OCI-LY3 (cell line): ENCODE results near the gene DDX51.

ENCODE experiments used
- H2AFZ ChIP-seq: fragments of 200-600, 300-600 bp; shearing (Covaris generic); 2 replicates; pipeline ENCODE4 v1.6.0; 2014; ENCODE audit warnings: antibody characterized with exemption, low read depth, low read length
- H3K27ac ChIP-seq: fragments of 200-600, 300-600 bp; sonication (generic); 2 replicates; pipeline ENCODE4 v1.5.1; 2014; ENCODE audit warnings: mild to moderate bottlenecking, low read length, moderate library complexity, mixed read lengths
- H3K27me3 ChIP-seq: fragments of 200-600, 300-600 bp; sonication (generic); 2 replicates; pipeline ENCODE4 v1.6.1; 2014; ENCODE audit warnings: low read depth, low read length, mixed read lengths
- H3K36me3 ChIP-seq: fragments of 200-600, 300-600 bp; sonication (generic); replicated peaks from 2 replicates; pipeline ENCODE3; 2014; ENCODE audit warnings: low read depth, low read length, mixed read lengths
- H3K4me1 ChIP-seq: fragments of 300-600, 200-600 bp; sonication (generic); 2 replicates; pipeline ENCODE4 v1.6.1; 2014; ENCODE audit warnings: low read length, mixed read lengths
- H3K4me2 ChIP-seq: fragments of 200-600, 300-600 bp; sonication (generic); 2 replicates; pipeline ENCODE4 v1.6.1; 2014; ENCODE audit warnings: low read length, mixed read lengths
- H3K4me3 ChIP-seq: fragments of 300-600, 200-600 bp; sonication (generic); 2 replicates; pipeline ENCODE4 v1.5.1; 2014; ENCODE audit warnings: antibody characterized with exemption, mild to moderate bottlenecking, low read length, moderate library complexity
- H3K79me2 ChIP-seq: fragments of 300-600, 200-600 bp; shearing (Covaris generic); 2 replicates; pipeline ENCODE4 v1.6.1; 2014; ENCODE audit warnings: mild to moderate bottlenecking, low read length, mixed read lengths
- H3K9ac ChIP-seq: fragments of 300-600, 200-600 bp; shearing (Covaris generic); 2 replicates; pipeline ENCODE4 v1.6.0; 2014; ENCODE audit warnings: mild to moderate bottlenecking, low read length, moderate library complexity
- H3K9me3 ChIP-seq: fragments of 200-600, 300-600 bp; shearing (Covaris generic); 2 replicates; pipeline ENCODE4 v1.6.1; 2014; ENCODE audit warnings: low read length, mixed read lengths; ENCODE audit not compliant: insufficient read depth
- H4K20me1 ChIP-seq: fragments of 200-600, 300-600 bp; sonication (generic); 2 replicates; pipeline ENCODE4 v1.6.1; 2016; ENCODE audit warnings: low read length, mixed read lengths; ENCODE audit not compliant: insufficient read depth
- CTCF ChIP-seq: fragments of 200-600, 300-600 bp; sonication (generic); IDR thresholded peaks from 2 replicates; pipeline ENCODE4 v1.5.1; 2014; ENCODE audit warnings: antibody characterized with exemption, low read length, low read depth
- EZH2phosphoT487 ChIP-seq: fragments of 200-600 bp; shearing (Covaris generic); IDR thresholded peaks from 2 replicates; pipeline ENCODE4 v1.6.1; 2018; ENCODE audit warnings: antibody characterized with exemption, mixed run types, low read depth

The DDX51 gene

GRCh38 chr12:132176385-132176919, 32.3 kb upstream of the DDX51 start:
- H3K27me3 ChIP-seq: no peaks in the 10 kb centered on the region

GRCh38 chr12:132175496-132176384, 31.6 kb upstream of the DDX51 start:
- Histone ChIP-seq H3K27me3 (no peaks in the 10 kb centered on the region), H3K9ac (no peak overlapping the region), H3K4me1 (peaks cover 2% of the 10 kb centered on the region; the same call in 1 of the 2 replicates), H4K20me1 (no peaks in the 10 kb centered on the region), H3K9me3 (no peaks in the 10 kb centered on the region), H3K27ac (no peak overlapping the region), H3K79me2 (no peaks in the 10 kb centered on the region), H3K4me3 (no peak overlapping the region), H3K4me2 (no peak overlapping the region), H3K36me3 (no peaks in the 10 kb centered on the region), H2AFZ (no peak overlapping the region)
- no peak for TF ChIP-seq CTCF
- TF ChIP-seq EZH2phosphoT487: no peak

More at GRCh38 chr12:132176385-132176919, 32.3 kb upstream of the DDX51 start:
- H3K27ac ChIP-seq: no peak overlapping the region
- H3K4me1 ChIP-seq: peaks cover 2% of the 10 kb centered on the region; the same call in 1 of the 2 replicates
- no peak for TF ChIP-seq EZH2phosphoT487
- no peak for TF ChIP-seq CTCF
- no peak overlapping the region for H3K4me2 ChIP-seq
- H3K4me3 ChIP-seq: no peak overlapping the region
- no peak overlapping the region for H3K9ac ChIP-seq
- no peaks in the 10 kb centered on the region for H4K20me1 ChIP-seq
- H3K9me3 ChIP-seq: no peaks in the 10 kb centered on the region
- H3K79me2 ChIP-seq: no peaks in the 10 kb centered on the region
- no peak overlapping the region for H2AFZ ChIP-seq
- no peaks in the 10 kb centered on the region for H3K36me3 ChIP-seq

GRCh38 chr12:132174839-132175490, 30.8 kb upstream of the DDX51 start:
- Histone ChIP-seq H3K36me3 (no peaks in the 10 kb centered on the region), H3K4me2 (peak overlapping the region; percentile 40), H3K27ac (no peak overlapping the region), H4K20me1 (no peaks in the 10 kb centered on the region), H3K27me3 (no peaks in the 10 kb centered on the region), H3K9ac (no peak overlapping the region), H3K79me2 (no peaks in the 10 kb centered on the region), H2AFZ (no peak overlapping the region), H3K4me1 (peaks cover 2% of the 10 kb centered on the region; the same call in 1 of the 2 replicates), H3K9me3 (no peaks in the 10 kb centered on the region), H3K4me3 (no peak overlapping the region)
- TF ChIP-seq CTCF (no peak), EZH2phosphoT487 (no peak)
